NCI-H2196 (cell line): ENCODE measurements around the gene NTRK2.
"Not testable (repeated sequence)": the region's sequence is repeated elsewhere in the genome, so short reads cannot be mapped to it uniquely, and the experiment has no call there.

Experiments
- DNase-seq: peaks from one replicate; lab custom pipeline; 2025; ENCODE audit not compliant: unreplicated experiment; lab: John Stamatoyannopoulos, UW

Gene NTRK2

DNA sequence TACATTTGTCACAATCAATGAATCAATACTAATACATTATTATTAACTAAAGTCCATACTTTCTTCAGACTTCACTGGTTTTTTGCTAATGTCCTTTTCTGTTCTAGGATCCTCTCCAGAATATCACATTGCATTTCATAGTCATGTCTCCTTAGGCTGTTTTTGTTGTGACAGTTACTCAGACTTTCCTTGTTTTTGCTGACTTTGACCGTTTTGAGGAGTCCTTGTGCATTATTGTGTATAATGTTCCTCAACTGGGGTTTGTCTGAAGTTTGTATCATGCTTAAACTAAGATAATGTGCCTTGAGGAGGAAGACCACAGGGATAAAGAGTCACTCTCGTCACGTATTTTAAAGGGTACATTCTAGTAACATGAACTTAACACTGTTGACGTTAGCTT lies 376.9 kb downstream of the NTRK2 start:
- no peak for DNase-seq

DNA sequence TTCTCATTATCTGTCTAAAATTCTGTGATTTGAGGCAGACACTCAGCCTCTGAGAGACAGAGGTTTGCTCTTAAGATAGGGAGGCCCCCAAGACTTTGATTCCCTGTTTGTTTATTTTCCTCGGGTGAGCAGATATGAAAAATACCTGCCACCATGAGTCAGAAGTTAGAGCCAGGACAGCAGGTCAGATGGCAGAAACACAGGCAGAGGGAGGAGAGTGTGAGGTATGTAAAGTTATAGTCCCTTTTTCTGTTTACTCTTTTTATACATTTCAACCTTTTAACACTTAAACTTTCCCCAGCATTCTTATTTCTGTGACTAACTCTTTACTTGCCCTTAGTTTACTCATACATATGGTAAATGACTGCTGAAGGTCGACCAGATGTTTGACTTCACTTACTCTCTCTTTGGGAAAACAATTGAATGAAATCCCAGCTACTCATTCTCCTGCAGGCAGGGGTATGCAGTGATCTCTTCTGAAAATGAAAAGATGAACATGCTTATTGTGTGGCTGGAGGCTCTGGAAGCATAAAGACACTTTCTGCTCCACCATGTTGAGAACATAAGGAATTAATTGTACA lies 383.8 kb downstream of the NTRK2 start:
- no peak for DNase-seq

DNA sequence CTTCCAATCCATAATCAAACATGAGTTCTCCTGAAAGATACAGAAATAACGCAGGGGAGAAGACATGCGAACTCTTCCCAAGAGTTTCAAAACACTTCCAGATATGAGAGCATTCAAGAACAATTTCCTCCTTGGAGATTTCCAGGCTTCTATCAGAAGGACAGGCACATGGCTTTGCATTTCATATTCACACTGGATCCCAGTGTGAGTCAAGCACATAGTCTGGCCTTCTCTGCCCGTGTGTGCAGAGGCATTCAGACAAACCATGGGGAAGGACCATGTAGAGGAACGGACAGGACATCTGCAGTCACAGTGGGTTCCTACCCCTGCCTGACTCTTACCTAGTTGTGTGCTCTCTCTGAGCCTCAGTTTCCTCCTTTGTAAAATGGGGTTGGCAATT lies 384.5 kb downstream of the NTRK2 start:
- no peak for DNase-seq

DNA sequence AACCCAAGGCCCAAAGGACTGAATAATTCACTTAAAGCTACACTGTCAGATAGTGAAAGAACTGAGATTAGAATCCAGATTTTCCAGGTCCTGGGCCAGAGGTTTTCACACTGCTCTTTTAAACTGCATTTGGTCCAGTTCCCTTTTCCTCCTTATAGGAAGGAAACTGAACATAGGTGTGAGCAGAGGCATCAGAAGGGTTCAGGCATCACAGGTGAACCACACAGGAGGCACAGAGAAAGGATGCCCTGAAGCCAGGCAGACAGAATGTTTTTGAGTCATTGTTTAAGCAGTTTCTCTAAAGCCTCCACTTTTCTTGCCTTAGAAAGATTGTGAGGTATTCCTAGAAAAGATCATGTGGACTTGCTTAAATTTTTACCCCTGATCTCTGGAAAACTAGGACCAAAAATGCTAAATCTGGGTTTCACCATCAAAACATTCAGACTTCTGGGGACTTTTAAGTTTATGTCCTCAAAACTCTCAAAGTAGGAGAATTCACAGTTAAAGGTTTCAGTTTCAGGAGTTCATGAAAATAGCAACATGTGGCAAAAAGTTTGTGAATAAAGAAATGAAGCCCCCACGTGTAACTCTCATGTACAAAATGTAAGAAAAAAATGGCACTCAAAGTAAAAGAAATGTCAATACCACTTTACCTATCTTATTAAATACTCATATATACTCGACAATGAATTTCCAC lies 386.1 kb downstream of the NTRK2 start:
- no peak for DNase-seq

GRCh38 chr9:85056203-85056572 lies 386.7 kb downstream of the NTRK2 start:
- DNase-seq = no peak

- DNase-seq = no peak
Observed at GRCh38 chr9:85061969-85062368, 392.4 kb downstream of the NTRK2 start.

GRCh38 chr9:85062385-85063022 lies 393.0 kb downstream of the NTRK2 start:
- no peak for DNase-seq

GRCh38 chr9:85064811-85065371 lies 395.4 kb downstream of the NTRK2 start:
- no peak for DNase-seq

GRCh38 chr9:85067792-85068191 lies 398.3 kb downstream of the NTRK2 start:
- no peak for DNase-seq

- not testable (repeated sequence) for DNase-seq
Observed at GRCh38 chr9:85069421-85069820, 399.9 kb downstream of the NTRK2 start.
